ENCODE data around the gene FGF21.
"Not testable (repeated sequence)": the region's sequence is repeated elsewhere in the genome, so short reads cannot be mapped to it uniquely, and the experiment has no call there.

Gene FGF21

GRCh38 chr19:48755084-48755641 lies at the start of gene FGF21:
Gene FGF21, plus strand, starts transcription at chr19:48755524. Its CDS starts 713 bp downstream, at chr19:48756237.
- peak in 1 of 2 experiments; percentile 36 for DNase-seq (ENCODE audit: low read depth in 1 of 2, low spot score in 1 of 2)

GRCh38 chr19:48708471-48708870 lies 46.9 kb upstream of the FGF21 start:
- in situ Hi-C loops (cut with HindIII; ENCODE audit: low pct_unique_long_range_greater_than_20kb, low sequenced_read_pairs): no loop called here
- no peak for TF ChIP-seq JUND (IDR thresholded peaks at IDR 0.05; ENCODE audit: low read depth)
- no peak for DNase-seq (ENCODE audit: low read depth in 1 of 2, low spot score in 1 of 2)

More at GRCh38 chr19:48755084-48755641, at the start of gene FGF21:
- TF ChIP-seq JUND (IDR thresholded peaks at IDR 0.05; ENCODE audit: low read depth): no peak
- in situ Hi-C loops (cut with HindIII; ENCODE audit: low pct_unique_long_range_greater_than_20kb, low sequenced_read_pairs): no loop called here

- DNase-seq (ENCODE audit: low read depth in 1 of 2, low spot score in 1 of 2): no peak
- no peak for TF ChIP-seq JUND (IDR thresholded peaks at IDR 0.05; ENCODE audit: low read depth)
- in situ Hi-C loops (cut with HindIII; ENCODE audit: low pct_unique_long_range_greater_than_20kb, low sequenced_read_pairs): no loop called here
These were observed 44.1 kb upstream of the FGF21 start for GRCh38 chr19:48711106-48711662.

GRCh38 chr19:48713041-48713863 lies 42.1 kb upstream of the FGF21 start:
- DNase-seq (ENCODE audit: low read depth in 1 of 2, low spot score in 1 of 2): peak in 1 of 2 experiments; percentile 35
- TF ChIP-seq JUND (IDR thresholded peaks at IDR 0.05; ENCODE audit: low read depth): no peak
- in situ Hi-C loops (cut with HindIII; ENCODE audit: low pct_unique_long_range_greater_than_20kb, low sequenced_read_pairs): no loop called here

DNA sequence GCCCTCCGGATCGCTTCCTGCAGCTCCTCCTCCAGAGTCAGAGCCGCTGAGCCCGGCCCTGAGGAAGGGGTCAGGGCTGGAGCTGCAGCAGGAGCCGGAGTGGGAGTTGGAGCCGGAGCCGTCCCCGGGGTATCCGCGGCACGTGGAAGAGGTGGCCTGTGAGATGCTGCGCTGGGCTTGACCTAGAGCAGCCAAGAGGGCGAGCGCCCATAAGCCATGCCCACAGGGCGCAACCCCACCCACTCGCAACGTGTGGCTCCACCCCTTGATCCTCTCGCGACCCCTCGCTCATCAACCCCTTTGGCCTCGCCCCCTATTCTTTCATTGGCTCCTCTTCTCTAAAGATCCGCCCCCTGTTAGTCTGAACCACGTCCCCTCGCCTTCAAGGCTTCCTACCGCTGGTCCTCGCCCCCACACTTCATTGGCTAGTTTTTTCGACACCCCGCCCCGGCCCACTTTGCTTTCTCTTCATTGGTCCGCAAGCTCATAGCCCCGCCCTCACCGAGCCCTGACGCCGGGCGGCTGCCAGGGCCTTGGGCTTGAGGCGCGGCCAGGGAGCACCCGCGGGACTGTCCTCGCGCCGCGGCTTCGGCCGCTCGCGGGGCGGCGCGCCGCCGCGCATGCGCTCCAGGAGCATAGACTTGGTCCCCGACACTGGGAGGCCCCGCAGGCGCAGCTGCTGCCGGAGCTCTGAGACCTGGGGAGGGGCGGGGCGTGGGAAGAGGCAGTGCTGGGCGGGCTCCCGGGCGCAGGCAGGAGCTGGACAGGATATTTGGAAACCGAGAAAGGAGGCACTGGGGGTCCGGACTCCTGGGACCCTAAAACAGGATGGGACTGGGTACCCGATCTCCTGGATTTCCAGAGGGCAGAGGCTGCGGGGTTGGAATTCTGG lies 41.2 kb upstream of the FGF21 start:
- in situ Hi-C loops (cut with HindIII; ENCODE audit: low pct_unique_long_range_greater_than_20kb, low sequenced_read_pairs): no loop called here
- TF ChIP-seq JUND (IDR thresholded peaks at IDR 0.05; ENCODE audit: low read depth): no peak
- peak; percentile 96 to 99 for DNase-seq (ENCODE audit: low read depth in 1 of 2, low spot score in 1 of 2)

GRCh38 chr19:48714759-48715675 lies 40.3 kb upstream of the FGF21 start:
- no peak for DNase-seq (ENCODE audit: low read depth in 1 of 2, low spot score in 1 of 2)

DNA sequence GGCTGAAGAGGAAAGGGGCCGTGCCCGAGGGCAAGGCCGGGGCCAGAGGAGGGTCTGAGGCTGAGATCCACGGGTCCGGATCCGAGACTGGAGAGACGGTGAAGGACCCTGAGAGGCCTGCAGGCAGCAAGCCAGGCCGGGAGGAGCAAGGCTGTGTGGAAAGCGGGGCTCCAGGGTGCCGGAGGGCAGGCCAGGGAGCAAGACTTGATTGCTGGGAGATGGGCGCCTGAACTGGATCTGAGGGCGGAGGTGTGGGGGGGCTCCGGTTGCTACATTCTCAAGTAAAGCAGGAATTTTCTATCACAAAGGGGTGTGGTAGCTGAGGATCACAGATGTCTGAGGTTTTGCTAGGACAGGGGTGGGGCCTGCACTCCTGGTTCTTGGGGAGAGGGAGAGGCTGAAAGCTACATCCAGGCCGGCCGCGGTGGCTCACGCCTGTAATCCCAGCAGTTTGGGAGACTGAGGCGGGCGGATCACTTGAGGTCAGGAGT lies 39.6 kb upstream of the FGF21 start:
- in situ Hi-C loops (cut with HindIII; ENCODE audit: low pct_unique_long_range_greater_than_20kb, low sequenced_read_pairs): no loop called here
- TF ChIP-seq JUND (IDR thresholded peaks at IDR 0.05; ENCODE audit: low read depth): no peak
- no peak for DNase-seq (ENCODE audit: low read depth in 1 of 2, low spot score in 1 of 2)

More at GRCh38 chr19:48714759-48715675, 40.3 kb upstream of the FGF21 start:
- in situ Hi-C loops (cut with HindIII; ENCODE audit: low pct_unique_long_range_greater_than_20kb, low sequenced_read_pairs): no loop called here
- TF ChIP-seq JUND (IDR thresholded peaks at IDR 0.05; ENCODE audit: low read depth): no peak

- no peak for TF ChIP-seq JUND (IDR thresholded peaks at IDR 0.05; ENCODE audit: low read depth)
- in situ Hi-C loops (cut with HindIII; ENCODE audit: low pct_unique_long_range_greater_than_20kb, low sequenced_read_pairs): no loop called here
- DNase-seq (ENCODE audit: low read depth in 1 of 2, low spot score in 1 of 2): no peak
These were observed 38.6 kb upstream of the FGF21 start for GRCh38 chr19:48716562-48717291.

DNA sequence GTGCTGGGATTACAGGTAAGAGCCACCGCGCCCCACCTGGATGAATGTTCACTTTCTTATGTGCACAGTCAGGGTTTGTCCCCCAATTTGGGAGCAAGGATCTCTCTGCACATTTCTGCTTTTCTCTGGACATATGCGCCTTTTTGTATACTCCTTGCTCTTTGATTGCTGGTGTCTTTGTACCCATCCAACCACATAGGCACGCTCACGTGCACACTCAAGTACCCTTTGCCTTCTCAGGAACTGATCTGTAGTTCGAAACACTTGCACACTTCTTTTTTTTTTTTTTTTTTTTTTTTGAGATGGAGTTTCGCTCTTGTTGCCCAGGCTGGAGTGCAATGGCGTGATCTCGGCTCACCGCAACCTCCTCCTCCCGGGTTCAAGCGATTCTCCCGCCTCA lies 37.2 kb upstream of the FGF21 start:
- DNase-seq (ENCODE audit: low read depth in 1 of 2, low spot score in 1 of 2); in situ Hi-C loops (cut with HindIII; ENCODE audit: low pct_unique_long_range_greater_than_20kb, low sequenced_read_pairs): not testable (repeated sequence)

DNA sequence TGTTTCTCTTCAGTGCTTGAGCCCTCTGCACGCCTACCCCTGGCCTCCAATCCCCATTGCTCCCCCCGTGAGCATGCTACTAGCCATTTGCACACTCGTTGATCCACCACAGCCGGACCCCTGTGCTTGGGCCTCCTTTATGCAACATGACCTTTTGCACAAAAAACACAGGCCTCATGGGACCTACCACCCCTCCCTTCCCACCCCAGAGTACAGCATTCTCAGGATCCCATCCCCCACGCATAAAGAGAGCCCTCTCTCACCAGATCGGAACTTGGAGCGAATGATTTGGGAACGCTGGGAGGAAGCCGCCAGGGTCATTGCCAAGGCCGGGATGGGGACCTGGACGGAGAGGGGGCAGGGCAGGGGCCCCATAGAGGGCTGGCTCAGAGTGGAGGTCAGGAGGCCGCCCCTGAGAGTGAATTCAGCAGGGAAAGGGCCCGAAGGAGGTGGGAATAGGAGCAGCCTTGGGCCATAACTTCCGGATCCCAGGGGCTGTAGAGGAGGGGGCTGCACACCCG lies 36.6 kb upstream of the FGF21 start:
- in situ Hi-C loops (cut with HindIII; ENCODE audit: low pct_unique_long_range_greater_than_20kb, low sequenced_read_pairs): no loop called here
- DNase-seq (ENCODE audit: low read depth in 1 of 2, low spot score in 1 of 2): no peak
- no peak for TF ChIP-seq JUND (IDR thresholded peaks at IDR 0.05; ENCODE audit: low read depth)
